Measurements from ENCODE around the gene AGO1. TPM values are rescaled to one million over a fixed set of nuclear protein-coding genes. Genes with fewer than 3 reads are reported as not detected.
A peak's percentile ranks its signal among the peaks of the same experiment; 100 is the strongest.

AGO1 gene
- total and polyA plus RNA-seq, 8 donors: 2.2 to 20.3 (median 10.1) TPM

DNA sequence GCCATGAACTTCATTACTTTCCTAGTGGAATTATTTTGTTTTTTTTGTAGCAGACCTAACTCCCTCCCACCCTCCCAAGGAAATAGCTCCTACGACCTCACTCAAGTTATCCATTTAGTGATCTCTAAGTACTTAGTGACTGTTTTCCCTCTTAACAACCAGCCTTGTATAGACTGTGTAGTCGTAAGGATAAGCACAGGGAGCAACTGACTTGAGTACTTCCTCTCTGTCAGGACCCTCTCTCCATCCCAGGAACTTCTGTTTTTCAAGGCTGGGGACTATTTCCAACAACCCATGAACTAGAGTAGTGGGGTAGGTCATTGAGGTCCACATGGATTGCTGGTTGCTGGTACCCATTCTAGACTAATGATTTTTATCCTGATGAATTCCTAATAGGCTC lies 1.9 kb downstream of the AGO1 start:
- TF ChIP-seq, protein P1, sequence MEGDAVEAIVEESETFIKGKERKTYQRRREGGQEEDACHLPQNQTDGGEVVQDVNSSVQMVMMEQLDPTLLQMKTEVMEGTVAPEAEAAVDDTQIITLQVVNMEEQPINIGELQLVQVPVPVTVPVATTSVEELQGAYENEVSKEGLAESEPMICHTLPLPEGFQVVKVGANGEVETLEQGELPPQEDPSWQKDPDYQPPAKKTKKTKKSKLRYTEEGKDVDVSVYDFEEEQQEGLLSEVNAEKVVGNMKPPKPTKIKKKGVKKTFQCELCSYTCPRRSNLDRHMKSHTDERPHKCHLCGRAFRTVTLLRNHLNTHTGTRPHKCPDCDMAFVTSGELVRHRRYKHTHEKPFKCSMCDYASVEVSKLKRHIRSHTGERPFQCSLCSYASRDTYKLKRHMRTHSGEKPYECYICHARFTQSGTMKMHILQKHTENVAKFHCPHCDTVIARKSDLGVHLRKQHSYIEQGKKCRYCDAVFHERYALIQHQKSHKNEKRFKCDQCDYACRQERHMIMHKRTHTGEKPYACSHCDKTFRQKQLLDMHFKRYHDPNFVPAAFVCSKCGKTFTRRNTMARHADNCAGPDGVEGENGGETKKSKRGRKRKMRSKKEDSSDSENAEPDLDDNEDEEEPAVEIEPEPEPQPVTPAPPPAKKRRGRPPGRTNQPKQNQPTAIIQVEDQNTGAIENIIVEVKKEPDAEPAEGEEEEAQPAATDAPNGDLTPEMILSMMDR (IDR thresholded peaks at IDR 0.05): no peak
- TF ChIP-seq POLR2A (IDR thresholded peaks at IDR 0.05): no peak
- no peak for TF ChIP-seq POLR2AphosphoS5 (IDR thresholded peaks at IDR 0.05)
- TF ChIP-seq EP300 (IDR thresholded peaks at IDR 0.05): no peak
- Histone ChIP-seq H3K36me3 (peaks cover 5 to 22% (median 18%) of the 10 kb centered on the region in 4 donors), H3K4me1 (peaks cover 29 to 62% (median 52%) of the 10 kb centered on the region in 4 donors), H3K27ac (peak overlapping the region in 2 of 5 donors; percentile 81 to 88), H3K9me3 (no peaks in the 10 kb centered on the region), H3K27me3 (no peaks in the 10 kb centered on the region), H3K4me3 (no peak overlapping the region)
- DNase-seq: no peak
- intact Hi-C loops (cut with DNase I; ENCODE audit: low total_unique reads): no loop called here
- 31 to 46% (median 38%) methylated on average over 2 of the region's 2 CpGs for WGBS, 5 donors

DNA sequence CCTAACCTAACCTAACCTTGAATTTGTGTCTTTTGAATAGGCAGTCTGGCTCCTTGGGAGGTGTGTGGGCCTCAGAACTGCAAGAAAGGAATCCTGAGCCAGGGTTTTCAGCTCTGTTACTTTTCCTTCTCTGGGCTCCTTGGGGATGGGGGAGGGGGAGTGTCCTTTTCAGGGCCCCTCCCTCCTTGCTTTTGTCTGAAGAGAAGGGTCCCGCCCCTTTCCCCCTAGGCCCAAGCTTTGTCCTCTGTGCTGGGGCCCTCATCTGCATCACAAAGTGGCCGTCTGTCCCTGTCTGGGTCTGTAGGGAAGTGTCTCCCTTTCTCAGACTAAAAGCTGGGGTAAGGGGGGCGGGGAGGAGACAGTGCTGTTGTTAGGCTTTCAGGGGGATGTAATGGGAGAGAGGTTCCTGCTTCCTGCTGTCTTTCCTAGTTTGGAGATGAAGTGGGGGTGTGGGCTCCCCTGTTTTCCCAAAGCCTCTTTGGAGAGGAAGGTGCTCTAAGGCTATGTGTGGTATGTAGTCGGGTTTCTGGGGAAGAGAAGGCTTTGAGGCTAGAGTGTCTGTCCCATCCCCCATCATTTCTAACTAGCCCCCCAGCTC lies 3.1 kb downstream of the AGO1 start:
- peak in 1 of 2 donors; percentile 48 for DNase-seq
- TF ChIP-seq, protein P1 (IDR thresholded peaks at IDR 0.05): no peak
- no peak for TF ChIP-seq POLR2AphosphoS5 (IDR thresholded peaks at IDR 0.05)
- TF ChIP-seq EP300 (IDR thresholded peaks at IDR 0.05): no peak
- TF ChIP-seq POLR2A (IDR thresholded peaks at IDR 0.05): no peak

DNA sequence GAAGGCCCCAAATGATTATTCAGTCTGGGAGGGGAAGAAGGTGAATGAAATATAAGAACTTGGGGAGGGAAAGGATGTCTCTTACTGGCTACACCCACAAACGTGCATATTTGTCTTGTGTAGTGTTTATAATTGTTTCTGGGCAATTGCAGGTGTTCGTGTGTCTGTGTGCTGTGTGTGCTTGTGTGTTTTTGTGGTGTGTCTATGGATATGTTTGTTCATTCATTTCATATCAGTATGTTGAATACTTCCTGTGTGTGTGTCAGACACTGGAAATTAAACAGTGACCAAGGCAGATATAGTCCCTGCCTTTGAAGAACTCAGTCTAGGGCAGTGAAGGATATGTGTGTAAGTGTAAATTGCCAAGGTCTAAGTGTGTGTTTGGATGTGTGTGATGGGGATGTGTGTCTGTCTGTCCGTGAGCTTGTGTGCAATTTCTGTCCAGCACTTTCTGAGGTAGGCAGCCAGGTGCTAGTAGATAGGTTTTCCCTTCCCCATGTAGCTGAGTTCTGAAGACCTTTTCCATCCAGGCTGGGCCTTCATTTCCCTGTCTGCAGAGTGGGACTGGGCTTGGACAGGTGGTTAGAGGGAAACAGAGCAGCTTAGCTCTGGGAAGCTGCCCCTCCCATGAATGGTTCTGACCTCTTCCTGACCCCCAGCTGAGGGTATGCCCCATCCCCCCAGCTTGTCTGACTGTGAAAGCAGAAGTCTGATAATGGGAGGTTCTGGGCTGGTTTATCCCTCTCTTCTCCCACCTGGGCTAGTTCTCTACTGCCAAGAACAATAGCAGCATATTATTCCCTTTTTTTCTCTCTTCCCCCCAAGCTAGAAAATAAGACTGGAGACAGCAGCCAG lies 3.8 kb downstream of the AGO1 start:
- 18 to 26% (median 23%) methylated on average over 3 of the region's 3 CpGs for WGBS, 5 donors
- peaks cover 29 to 62% (median 52%) of the 10 kb centered on the region in 4 donors for H3K4me1 ChIP-seq
- H3K27me3 ChIP-seq: no peaks in the 10 kb centered on the region
- no peaks in the 10 kb centered on the region for H3K9me3 ChIP-seq
- TF ChIP-seq POLR2A (IDR thresholded peaks at IDR 0.05) (no peak), POLR2AphosphoS5 (IDR thresholded peaks at IDR 0.05) (peak in 1 of 3 donors; percentile 39)
- H3K4me3 ChIP-seq: no peak overlapping the region
- peak in 1 of 2 donors; percentile 72 for DNase-seq
- H3K27ac ChIP-seq: peak overlapping the region; percentile 18 to 73 (median 37)
- intact Hi-C loops (cut with DNase I; ENCODE audit: low total_unique reads): no loop called here
- peaks cover 15 to 41% (median 36%) of the 10 kb centered on the region in 4 donors for H3K36me3 ChIP-seq

More for the DNA sequence above, 3.1 kb downstream of the AGO1 start:
- Histone ChIP-seq H3K4me1 (peaks cover 29 to 62% (median 52%) of the 10 kb centered on the region in 4 donors), H3K27me3 (no peaks in the 10 kb centered on the region), H3K36me3 (peaks cover 12 to 34% (median 30%) of the 10 kb centered on the region in 4 donors), H3K27ac (peak overlapping the region; percentile 2 to 73 (median 22)), H3K4me3 (no peak overlapping the region), H3K9me3 (no peaks in the 10 kb centered on the region)
- 34 to 51% (median 43%) methylated on average over 3 to 4 of the region's 4 CpGs for WGBS, 5 donors
- intact Hi-C loops (cut with DNase I; ENCODE audit: low total_unique reads): no loop called here

DNA sequence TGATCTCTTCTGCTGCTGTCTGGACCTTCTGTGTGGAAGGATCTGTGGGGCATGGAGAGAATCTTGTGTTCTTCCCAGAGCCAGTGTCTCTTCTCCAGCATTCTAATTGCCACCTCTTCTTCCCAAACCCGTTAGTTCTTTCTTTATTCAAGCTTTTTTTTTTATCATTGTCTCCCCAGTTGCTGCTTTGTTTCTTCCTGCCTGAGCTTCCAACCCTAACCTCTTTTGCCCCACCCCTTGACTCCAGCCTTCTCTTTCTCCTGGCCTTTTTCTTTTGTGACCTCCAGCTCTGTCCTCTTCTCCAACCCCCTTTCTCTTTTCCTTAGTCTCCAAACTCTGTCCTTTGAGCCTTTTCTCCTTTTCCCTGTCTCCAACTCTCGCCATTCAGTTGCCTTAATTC lies 4.5 kb downstream of the AGO1 start:
- H3K36me3 ChIP-seq: peaks cover 21 to 48% (median 43%) of the 10 kb centered on the region in 4 donors
- no peak for DNase-seq
- H3K27me3 ChIP-seq: no peaks in the 10 kb centered on the region
- TF ChIP-seq, protein P1 (IDR thresholded peaks at IDR 0.05): no peak
- TF ChIP-seq EP300 (IDR thresholded peaks at IDR 0.05) (no peak), POLR2AphosphoS5 (IDR thresholded peaks at IDR 0.05) (no peak), POLR2A (IDR thresholded peaks at IDR 0.05) (no peak)
- H3K9me3 ChIP-seq: no peaks in the 10 kb centered on the region
- H3K4me1 ChIP-seq: peaks cover 29 to 57% (median 50%) of the 10 kb centered on the region in 4 donors
- 65 to 77% (median 72%) methylated on average over 2 of the region's 2 CpGs for WGBS, 5 donors
- no peak overlapping the region for H3K4me3 ChIP-seq
- intact Hi-C loops (cut with DNase I; ENCODE audit: low total_unique reads): no loop called here
- peak overlapping the region in 2 of 5 donors; percentile 37 to 60 for H3K27ac ChIP-seq
